SK-N-MC (cell line): ENCODE measurements around the gene CFAP20DC.

Source experiments
- DNase-seq: peaks from one replicate; pipeline ENCODE4 v3.0.0-alpha.2; 2011; ENCODE audit warnings: low read depth, low spot score
- H3K27ac ChIP-seq: fragments of 200-600 bp; sonication (generic); 2 replicates; pipeline ENCODE4 v1.5.1; 2016; ENCODE audit warnings: mixed run types
- H3K36me3 ChIP-seq: fragments of 200-600 bp; sonication (generic); 2 replicates; pipeline ENCODE4 v1.6.1; 2017; ENCODE audit warnings: antibody characterized with exemption, low read length, mixed read lengths; ENCODE audit not compliant: insufficient read depth
- H3K4me3 ChIP-seq: fragments of 200-600 bp; sonication (generic); 2 replicates; pipeline ENCODE4 v1.5.1; 2016
- H3K9ac ChIP-seq: fragments of 200-600 bp; sonication (generic); 2 replicates; pipeline ENCODE4 v1.8.0; 2017; ENCODE audit warnings: mixed run types, mixed read lengths; ENCODE audit not compliant: insufficient read length
- H3K9me3 ChIP-seq: fragments of 200-600 bp; sonication (generic); 2 replicates; pipeline ENCODE4 v1.6.1; 2017; ENCODE audit warnings: low read depth, mild to moderate bottlenecking, antibody characterized with exemption, low read length, moderate library complexity, mixed read lengths
- EZH2 ChIP-seq: fragments of 200-600 bp; sonication (generic); IDR thresholded peaks from one replicate; pipeline ENCODE4 v1.6.1; 2017; ENCODE audit warnings: antibody characterized with exemption
- FOXP2 ChIP-seq: optimal IDR thresholded peaks from 2 replicates; pipeline ENCODE3; 2011; ENCODE audit warnings: mild to moderate bottlenecking, moderate library complexity; ENCODE audit not compliant: insufficient read depth; ENCODE audit errors: extremely low read length, control extremely low read depth
- POLR2AphosphoS5 ChIP-seq: IDR thresholded peaks from 2 replicates; pipeline ENCODE4 v1.6.1; 2012; ENCODE audit warnings: mild to moderate bottlenecking, low read depth, low read length, borderline replicate concordance

The CFAP20DC gene

GRCh38 chr3:58888087-58888486 is 161.7 kb downstream of the CFAP20DC start:
- no peak for TF ChIP-seq POLR2AphosphoS5
- no peak for TF ChIP-seq FOXP2
- TF ChIP-seq EZH2 = no peak
- no peak overlapping the region for H3K9ac ChIP-seq
- H3K4me3 ChIP-seq = no peak overlapping the region
- H3K9me3 ChIP-seq = no peaks in the 10 kb centered on the region
- no peaks in the 10 kb centered on the region for H3K36me3 ChIP-seq
- H3K27ac ChIP-seq = no peak overlapping the region
- DNase-seq = no peak

GRCh38 chr3:58884453-58884852 is 165.4 kb downstream of the CFAP20DC start:
- TF ChIP-seq POLR2AphosphoS5 (no peak), EZH2 (no peak), FOXP2 (no peak)
- H3K36me3 ChIP-seq = no peaks in the 10 kb centered on the region
- DNase-seq = no peak
- H3K4me3 ChIP-seq = no peak overlapping the region
- no peak overlapping the region for H3K9ac ChIP-seq
- no peaks in the 10 kb centered on the region for H3K9me3 ChIP-seq
- H3K27ac ChIP-seq = no peak overlapping the region

GRCh38 chr3:58880182-58880581 is 169.6 kb downstream of the CFAP20DC start:
- Histone ChIP-seq H3K27ac (no peak overlapping the region), H3K36me3 (no peaks in the 10 kb centered on the region), H3K9ac (no peak overlapping the region), H3K9me3 (no peaks in the 10 kb centered on the region), H3K4me3 (no peak overlapping the region)
- DNase-seq = no peak
- TF ChIP-seq EZH2 (no peak), FOXP2 (no peak), POLR2AphosphoS5 (no peak)

- no peaks in the 10 kb centered on the region for H3K36me3 ChIP-seq
- no peak overlapping the region for H3K27ac ChIP-seq
- no peak for TF ChIP-seq POLR2AphosphoS5
- no peak for TF ChIP-seq FOXP2
- TF ChIP-seq EZH2 = no peak
- H3K9me3 ChIP-seq = no peaks in the 10 kb centered on the region
- H3K4me3 ChIP-seq = no peak overlapping the region
- H3K9ac ChIP-seq = no peak overlapping the region
- DNase-seq = no peak
Measured at GRCh38 chr3:58874795-58875194, 175.0 kb downstream of the CFAP20DC start.

- Histone ChIP-seq H3K36me3 (no peaks in the 10 kb centered on the region), H3K4me3 (no peak overlapping the region), H3K9ac (no peak overlapping the region), H3K27ac (no peak overlapping the region), H3K9me3 (no peaks in the 10 kb centered on the region)
- no peak for DNase-seq
- TF ChIP-seq POLR2AphosphoS5 = no peak
- no peak for TF ChIP-seq FOXP2
- TF ChIP-seq EZH2 = no peak
Measured at GRCh38 chr3:58874248-58874741, 175.5 kb downstream of the CFAP20DC start.

GRCh38 chr3:58868097-58868779 is 181.6 kb downstream of the CFAP20DC start:
- no peak for DNase-seq

GRCh38 chr3:58867621-58868020 is 182.2 kb downstream of the CFAP20DC start:
- H3K27ac ChIP-seq = no peak overlapping the region
- H3K9me3 ChIP-seq = no peaks in the 10 kb centered on the region
- TF ChIP-seq POLR2AphosphoS5 = no peak
- no peak for TF ChIP-seq FOXP2
- no peak for TF ChIP-seq EZH2
- no peaks in the 10 kb centered on the region for H3K36me3 ChIP-seq
- H3K4me3 ChIP-seq = no peak overlapping the region
- no peak for DNase-seq
- no peak overlapping the region for H3K9ac ChIP-seq

More at GRCh38 chr3:58868097-58868779, 181.6 kb downstream of the CFAP20DC start:
- H3K27ac ChIP-seq = no peak overlapping the region
- no peaks in the 10 kb centered on the region for H3K36me3 ChIP-seq
- no peak overlapping the region for H3K9ac ChIP-seq
- H3K9me3 ChIP-seq = no peaks in the 10 kb centered on the region
- no peak overlapping the region for H3K4me3 ChIP-seq
- TF ChIP-seq POLR2AphosphoS5 = no peak
- no peak for TF ChIP-seq FOXP2
- no peak for TF ChIP-seq EZH2

- Histone ChIP-seq H3K27ac (no peak overlapping the region), H3K9ac (no peak overlapping the region), H3K36me3 (no peaks in the 10 kb centered on the region), H3K9me3 (no peaks in the 10 kb centered on the region), H3K4me3 (no peak overlapping the region)
- TF ChIP-seq FOXP2 (no peak), EZH2 (no peak), POLR2AphosphoS5 (no peak)
- no peak for DNase-seq
Measured at GRCh38 chr3:58866079-58866478, 183.7 kb downstream of the CFAP20DC start.
